Measurements from ENCODE around the gene STAT4.

Gene STAT4

DNA sequence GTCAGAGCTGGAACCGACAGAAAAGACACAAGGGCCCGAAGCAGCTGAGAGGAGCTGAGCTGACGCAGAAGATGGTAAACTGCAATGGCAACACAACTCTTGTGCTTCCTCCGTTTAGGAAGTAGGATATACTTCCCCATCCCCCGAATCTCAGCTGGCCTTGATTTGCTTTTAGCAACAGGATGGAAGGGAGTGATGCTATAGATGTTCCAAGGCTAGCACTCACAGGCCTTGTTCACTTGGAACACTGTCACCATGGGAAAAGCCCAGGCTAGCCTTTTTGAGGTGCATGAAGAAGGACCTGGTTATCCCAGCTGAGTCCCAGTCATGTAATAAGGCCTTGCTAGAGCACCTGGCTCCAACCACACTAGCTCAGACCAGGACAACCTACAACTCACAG, 162.9 kb downstream of the STAT4 start:
- DNase-seq: no peak

DNA sequence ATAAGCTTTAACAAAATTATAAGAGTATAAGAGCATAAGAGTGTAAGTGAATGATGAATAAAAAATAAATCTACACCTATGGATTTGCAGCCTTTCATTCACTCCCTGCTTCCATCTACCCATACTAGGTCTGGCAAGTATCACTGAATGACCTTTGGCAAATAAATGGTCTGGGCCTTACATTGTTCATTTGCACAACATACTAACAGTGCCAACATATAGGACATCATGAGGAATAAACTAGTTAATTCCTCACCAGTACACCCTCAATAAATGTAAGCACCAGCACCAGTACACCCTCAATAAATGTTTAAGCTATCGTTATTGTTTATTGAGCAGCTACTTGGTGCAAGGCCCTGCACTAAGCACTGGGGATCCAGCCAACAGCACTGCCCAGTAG, 163.7 kb downstream of the STAT4 start:
- no peak for DNase-seq

DNA sequence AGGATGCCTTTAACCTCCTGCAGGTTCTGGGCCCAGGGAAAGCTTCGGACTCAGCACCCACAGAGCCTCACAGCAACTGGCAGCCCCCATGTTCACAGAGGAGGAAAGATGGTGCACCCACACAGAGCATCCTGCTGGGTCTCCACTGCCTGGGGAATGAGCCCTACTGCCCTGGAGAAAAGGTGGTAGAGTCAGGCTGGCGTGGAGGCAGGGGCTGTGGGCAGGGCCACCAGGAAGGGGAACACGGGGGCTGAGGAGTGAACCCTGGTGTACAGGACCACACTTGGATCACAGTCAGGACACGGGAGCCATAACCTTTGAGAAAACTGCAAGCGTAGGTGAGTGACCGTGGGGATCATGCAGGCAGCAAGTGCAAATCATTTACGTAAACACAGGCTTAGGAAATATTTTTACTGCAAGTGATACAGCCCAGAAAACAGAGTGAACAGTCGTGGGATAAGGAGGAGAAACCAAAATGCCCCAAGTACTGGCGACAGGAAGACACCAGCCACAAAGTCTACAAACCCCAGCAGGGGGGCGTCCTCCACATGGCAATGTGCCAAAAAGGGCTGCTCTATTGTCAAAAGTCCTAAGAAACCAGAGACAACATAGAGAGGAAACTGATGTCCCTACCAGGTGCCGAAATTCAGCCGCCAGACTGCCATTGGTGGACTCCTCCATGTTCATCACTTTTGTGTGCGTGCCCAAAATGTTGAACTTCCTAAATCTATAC, 164.4 kb downstream of the STAT4 start:
- no peak for DNase-seq

GRCh38 chr2:190984595-190984994, 166.2 kb downstream of the STAT4 start:
- peak; percentile 51 for DNase-seq

DNA sequence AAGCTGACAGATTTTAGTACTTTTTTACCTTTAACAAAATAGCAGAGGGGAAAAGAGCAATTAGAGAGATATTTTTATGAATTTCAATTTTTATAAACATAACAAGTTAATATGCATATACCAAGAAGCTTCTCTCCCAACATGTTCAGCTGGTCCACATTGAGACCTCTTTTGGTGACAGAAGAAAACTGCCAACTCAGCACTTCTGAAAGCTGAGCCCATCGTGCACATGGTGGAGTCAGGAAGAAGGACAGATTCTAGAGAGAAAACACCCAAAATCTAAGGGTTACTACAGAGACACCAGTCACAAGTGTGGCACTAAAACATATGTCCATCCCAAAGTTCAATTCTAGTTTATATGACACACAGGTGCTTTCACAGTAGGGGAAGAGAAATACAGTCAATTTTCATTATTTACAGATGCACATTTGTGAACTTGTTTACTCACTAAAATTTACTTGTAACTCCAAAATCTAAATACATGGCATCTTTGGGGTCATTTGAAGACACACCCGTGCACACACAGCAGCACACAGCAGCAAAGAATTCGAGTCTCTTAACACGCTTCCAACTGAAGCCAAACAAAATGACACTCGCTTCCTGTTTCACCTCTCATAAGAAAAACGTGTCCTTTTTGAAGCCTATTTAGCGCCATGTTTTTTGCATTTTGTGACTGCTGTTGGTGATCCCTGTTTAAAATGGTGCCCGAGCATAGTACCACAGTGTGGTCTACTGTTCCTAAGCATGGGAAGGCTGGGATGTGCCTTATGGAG, 168.3 kb downstream of the STAT4 start:
- DNase-seq: no peak

- no peak for DNase-seq
Observed at GRCh38 chr2:190981733-190982132, 169.1 kb downstream of the STAT4 start.

DNA sequence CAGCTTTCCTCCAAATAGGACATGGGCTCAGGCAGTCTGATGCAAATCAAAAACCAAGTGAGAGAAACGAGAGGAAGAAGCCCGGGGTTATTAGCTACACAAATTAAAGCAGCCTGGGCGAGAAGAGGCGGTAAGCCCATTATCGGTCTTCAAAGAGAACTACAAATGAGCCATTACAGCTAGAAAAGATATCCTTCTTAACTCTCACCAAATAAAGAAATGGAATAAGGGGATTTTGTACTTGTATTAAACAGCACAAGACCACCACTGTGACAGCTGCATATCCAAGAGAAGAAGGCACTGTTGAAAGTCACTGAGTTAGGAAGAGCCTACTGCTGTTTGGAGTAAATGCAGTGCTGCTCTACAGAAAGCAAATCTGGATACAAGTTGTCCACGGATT, 169.5 kb downstream of the STAT4 start:
- DNase-seq: no peak

DNA sequence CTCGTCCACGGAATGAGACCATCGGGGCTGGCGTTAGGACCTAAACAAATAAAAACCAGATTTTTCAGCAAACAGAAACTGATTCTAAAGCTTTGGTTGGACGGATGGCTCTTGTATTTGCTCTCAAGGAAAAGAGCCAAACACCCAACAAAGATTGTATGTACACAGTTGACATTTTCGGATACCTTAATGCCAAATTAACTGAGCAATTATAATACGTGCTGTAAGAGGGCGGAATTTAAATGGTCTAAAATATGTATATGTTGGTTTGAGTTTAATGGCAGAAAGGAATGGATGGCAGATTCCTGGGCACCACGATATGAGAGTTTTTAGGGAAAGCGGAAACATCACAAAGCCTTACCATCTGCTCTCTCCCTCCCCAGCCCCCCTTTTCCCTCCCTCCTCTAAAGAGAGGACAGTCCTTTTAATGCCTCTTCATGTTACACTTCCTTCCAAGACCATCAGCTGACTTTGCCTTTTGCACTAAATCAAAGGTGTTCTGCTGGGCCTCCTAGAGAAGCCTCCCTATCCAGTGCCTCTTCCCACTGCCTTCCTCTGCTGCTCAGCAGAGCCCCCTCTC, 170.1 kb downstream of the STAT4 start:
- DNase-seq: no peak

- DNase-seq: no peak
Observed at GRCh38 chr2:190979906-190980629, 170.7 kb downstream of the STAT4 start.
